ENCODE measurements around the gene NRBP1. TPM values are rescaled to one million over a fixed set of nuclear protein-coding genes. Genes with fewer than 3 reads are reported as not detected.

Gene NRBP1
- total RNA-seq, 2 donors from 2014 or later = 66.0 to 117 TPM

Other genes with a start within 250 kb of the NRBP1 start
- 10 to 100 TPM; 59.3 to 59.9 TPM for gene ATRAID, start 216.6 kb upstream of the NRBP1 start, total RNA-seq
- gene SLC5A6, start 216.4 kb upstream of the NRBP1 start, total RNA-seq = 100 to 1,000 TPM in 1 of 2 donors, 10 to 100 TPM in 1; 40.7 to 123 TPM
- 100 to 1,000 TPM in 1 of 2 donors, 10 to 100 TPM in 1; 50.6 to 175 TPM for gene CAD, start 211.3 kb upstream of the NRBP1 start, total RNA-seq
- gene SLC30A3, start 165.6 kb upstream of the NRBP1 start, total RNA-seq = not detected
- not detected for gene DNAJC5G, start 153.2 kb upstream of the NRBP1 start, total RNA-seq
- gene TRIM54, start 146.2 kb upstream of the NRBP1 start, total RNA-seq = under 1 TPM; 0.28 to 0.33 TPM
- gene UCN, start 120.2 kb upstream of the NRBP1 start, total RNA-seq = 1 to 10 TPM; 1.3 TPM
- 10 to 100 TPM; 92.4 to 96.1 TPM for gene MPV17, start 105.5 kb upstream of the NRBP1 start, total RNA-seq
- 100 to 1,000 TPM in 1 of 2 donors, 10 to 100 TPM in 1; 85.4 to 107 TPM for gene GTF3C2, start 71.9 kb upstream of the NRBP1 start, total RNA-seq
- gene EIF2B4, start 58.3 kb upstream of the NRBP1 start, total RNA-seq = 10 to 100 TPM; 49.5 to 52.0 TPM
- 100 to 1,000 TPM; 100 to 113 TPM for gene SNX17, start 58.0 kb upstream of the NRBP1 start, total RNA-seq
- gene ZNF513, start 47.9 kb upstream of the NRBP1 start, total RNA-seq = 10 to 100 TPM; 21.8 to 23.6 TPM
- 100 to 1,000 TPM; 110 to 158 TPM for gene PPM1G, start 19.0 kb upstream of the NRBP1 start, total RNA-seq
- gene KRTCAP3, start 13.8 kb downstream of the NRBP1 start, total RNA-seq = 1 to 10 TPM; 2.2 to 6.1 TPM
- gene IFT172, start 61.1 kb downstream of the NRBP1 start, total RNA-seq = 10 to 100 TPM; 11.1 to 17.4 TPM
- gene FNDC4, start 66.6 kb downstream of the NRBP1 start, total RNA-seq = not detected
- gene GCKR, start 68.2 kb downstream of the NRBP1 start, total RNA-seq = not detected
- 10 to 100 TPM; 10.1 to 24.0 TPM for gene ZNF512, start 154.4 kb downstream of the NRBP1 start, total RNA-seq
- under 1 TPM in 1 of 2 donors, not detected in 1; 0.36 TPM for gene CCDC121, start 200.4 kb downstream of the NRBP1 start, total RNA-seq
- gene GPN1, start 200.4 kb downstream of the NRBP1 start, total RNA-seq = 10 to 100 TPM; 32.7 to 36.9 TPM
- gene SUPT7L, start 235.0 kb downstream of the NRBP1 start, total RNA-seq = 10 to 100 TPM; 32.9 to 41.9 TPM
- gene SLC4A1AP, start 235.3 kb downstream of the NRBP1 start, total RNA-seq = 10 to 100 TPM; 31.1 to 33.3 TPM